Mucosa of descending colon (tissue), 3 donors: Measurements from ENCODE around the gene SDHA. TPM values are rescaled to one million over a fixed set of nuclear protein-coding genes. Genes with fewer than 3 reads are reported as not detected.
A peak's percentile ranks its signal among the peaks of the same experiment; 100 is the strongest.

Experiments used
- ATAC-seq: fragments of 200-7000 bp; cut with Tn5 transposase; one replicate; pipeline ENCODE4 v1.9.1; 2020; ENCODE audit warnings: mild to moderate bottlenecking, moderate library complexity
- DNase-seq, 3 donors: peaks; one replicate each; pipeline ENCODE4 v3.0.0-alpha.2; 2020
- H3K36me3 ChIP-seq: fragments of 200-600 bp; one replicate; pipeline ENCODE4 v1.8.0; 2021; ENCODE audit warnings: low read depth, mild to moderate bottlenecking
- H3K4me1 ChIP-seq: fragments of 200-600 bp; one replicate; pipeline ENCODE4 v1.8.0; 2021; ENCODE audit warnings: low read depth, mild to moderate bottlenecking
- H3K4me3 ChIP-seq: fragments of 200-600 bp; one replicate; pipeline ENCODE4 v1.8.0; 2021; ENCODE audit warnings: mild to moderate bottlenecking
- H3K9me3 ChIP-seq: fragments of 200-600 bp; one replicate; pipeline ENCODE4 v1.8.0; 2021; ENCODE audit warnings: mild to moderate bottlenecking
- intact Hi-C, 2 donors: fragments of 100-400 bp; cut with DNase I in 1 of 2; cut with micrococcal nuclease in 1 of 2; formaldehyde crosslinking; loops; one replicate each; pipeline versions ENCODE4 v1.11.0 to v1.11.1; 2022; cut with DNase I, micrococcal nuclease
- total RNA-seq, 3 donors: library from RNA; stranded (reverse); fragmentation: NEBNext Ultra II Directional in 2 of 3; extraction: Animal tissue kit (Norgen Biotek cat#: 25700) in 2 of 3; gene quantifications; one replicate each; pipeline versions ENCODE4 v1.2.1 to v1.2.4, GENCODE V29; 2021 to 2023
- TF ChIP-seq, protein P1 (sequence below): fragments of 200-600 bp; IDR thresholded peaks from one replicate; pipeline ENCODE4 v1.8.0; 2022; ENCODE audit warnings: antibody characterized with exemption, mild to moderate bottlenecking
- donor health status: DM: no; HTN: no; CAD: no; lungs with moderate emphysema.
- donor health status: DM: no; HTN: no; CAD: no.
- donor health status: DM: no; HTN: yes; CAD: no.

SDHA gene
- total RNA-seq, 3 donors from 2014 or later = 223 to 322 (median 249) TPM

GRCh38 chr5:172421-172820 is 45.7 kb upstream of the SDHA start:
- no peak for DNase-seq
- no peaks in the 10 kb centered on the region for H3K36me3 ChIP-seq
- no peak overlapping the region for H3K4me3 ChIP-seq
- no peak for ATAC-seq
- TF ChIP-seq, protein P1, sequence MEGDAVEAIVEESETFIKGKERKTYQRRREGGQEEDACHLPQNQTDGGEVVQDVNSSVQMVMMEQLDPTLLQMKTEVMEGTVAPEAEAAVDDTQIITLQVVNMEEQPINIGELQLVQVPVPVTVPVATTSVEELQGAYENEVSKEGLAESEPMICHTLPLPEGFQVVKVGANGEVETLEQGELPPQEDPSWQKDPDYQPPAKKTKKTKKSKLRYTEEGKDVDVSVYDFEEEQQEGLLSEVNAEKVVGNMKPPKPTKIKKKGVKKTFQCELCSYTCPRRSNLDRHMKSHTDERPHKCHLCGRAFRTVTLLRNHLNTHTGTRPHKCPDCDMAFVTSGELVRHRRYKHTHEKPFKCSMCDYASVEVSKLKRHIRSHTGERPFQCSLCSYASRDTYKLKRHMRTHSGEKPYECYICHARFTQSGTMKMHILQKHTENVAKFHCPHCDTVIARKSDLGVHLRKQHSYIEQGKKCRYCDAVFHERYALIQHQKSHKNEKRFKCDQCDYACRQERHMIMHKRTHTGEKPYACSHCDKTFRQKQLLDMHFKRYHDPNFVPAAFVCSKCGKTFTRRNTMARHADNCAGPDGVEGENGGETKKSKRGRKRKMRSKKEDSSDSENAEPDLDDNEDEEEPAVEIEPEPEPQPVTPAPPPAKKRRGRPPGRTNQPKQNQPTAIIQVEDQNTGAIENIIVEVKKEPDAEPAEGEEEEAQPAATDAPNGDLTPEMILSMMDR = no peak
- intact Hi-C loops = no loop called here
- no peaks in the 10 kb centered on the region for H3K4me1 ChIP-seq
- no peaks in the 10 kb centered on the region for H3K9me3 ChIP-seq

- DNase-seq (peak in 1 of 3 donors; percentile 5), ATAC-seq (no peak)
Observed at GRCh38 chr5:172841-173251, 45.3 kb upstream of the SDHA start.

GRCh38 chr5:173392-174290 is 44.5 kb upstream of the SDHA start:
- intact Hi-C loops = no loop called here
- ATAC-seq (no peak), DNase-seq (peak in 1 of 3 donors; percentile 7)
- Histone ChIP-seq H3K36me3 (no peaks in the 10 kb centered on the region), H3K9me3 (no peaks in the 10 kb centered on the region), H3K4me3 (no peak overlapping the region), H3K4me1 (no peaks in the 10 kb centered on the region)
- TF ChIP-seq, protein P1 = no peak

More at GRCh38 chr5:172841-173251, 45.3 kb upstream of the SDHA start:
- no peaks in the 10 kb centered on the region for H3K9me3 ChIP-seq
- TF ChIP-seq, protein P1 = no peak
- intact Hi-C loops = no loop called here
- no peaks in the 10 kb centered on the region for H3K4me1 ChIP-seq
- H3K36me3 ChIP-seq = no peaks in the 10 kb centered on the region
- H3K4me3 ChIP-seq = no peak overlapping the region

DNA sequence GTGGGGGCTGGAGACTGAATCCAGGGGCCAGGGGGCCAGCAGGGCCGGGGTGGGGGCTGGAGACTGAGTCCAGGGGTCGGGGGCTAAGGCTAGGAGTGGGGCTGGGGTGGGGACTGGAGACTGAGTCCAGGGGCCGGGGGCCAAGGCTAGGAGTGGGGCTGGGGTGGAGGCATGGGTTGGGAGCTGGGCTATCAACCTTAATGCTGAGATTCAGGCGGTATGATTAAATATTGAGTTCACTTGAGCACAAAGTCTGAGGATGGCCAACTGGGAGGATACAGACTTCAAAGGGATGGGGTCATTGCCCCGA is 43.9 kb upstream of the SDHA start:
- H3K4me1 ChIP-seq = no peaks in the 10 kb centered on the region
- H3K36me3 ChIP-seq = no peaks in the 10 kb centered on the region
- no peaks in the 10 kb centered on the region for H3K9me3 ChIP-seq
- TF ChIP-seq, protein P1 = no peak
- DNase-seq = no peak
- ATAC-seq = no peak
- no peak overlapping the region for H3K4me3 ChIP-seq
- intact Hi-C loops = no loop called here

DNA sequence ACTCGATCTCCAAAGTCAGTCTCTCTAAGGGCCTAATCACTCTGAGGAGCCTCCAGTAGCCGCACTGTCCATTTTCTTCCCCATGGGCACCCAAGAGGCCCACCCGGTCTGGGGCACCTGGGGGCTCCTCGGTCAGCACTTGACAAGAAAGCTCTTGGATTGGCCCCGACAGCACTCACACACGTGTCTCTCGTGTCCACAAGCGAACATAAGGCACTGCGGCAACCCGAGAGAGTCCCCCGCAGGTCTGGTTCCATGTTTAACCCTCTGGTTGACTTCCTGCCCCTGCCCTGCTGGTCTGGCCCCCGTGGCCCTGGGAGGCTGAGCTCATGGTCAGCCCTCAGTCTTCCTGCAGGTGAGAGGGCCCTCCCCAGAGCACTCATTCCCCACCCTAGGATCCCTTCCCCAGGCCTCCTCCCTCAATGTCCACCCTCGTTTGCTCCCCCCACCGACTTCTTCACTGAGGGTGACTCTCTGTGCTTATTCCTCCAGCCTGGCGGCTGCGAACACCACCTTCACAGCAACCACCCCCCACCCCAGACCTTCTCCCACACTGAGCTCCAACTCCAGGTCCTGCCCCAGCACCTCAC is 43.1 kb upstream of the SDHA start:
- TF ChIP-seq, protein P1 = no peak
- no peak overlapping the region for H3K4me3 ChIP-seq
- no peaks in the 10 kb centered on the region for H3K4me1 ChIP-seq
- no peaks in the 10 kb centered on the region for H3K9me3 ChIP-seq
- no peak for DNase-seq
- H3K36me3 ChIP-seq = no peaks in the 10 kb centered on the region
- ATAC-seq = no peak
- intact Hi-C loops = no loop called here
